ENCODE measurements around the gene LCN12.

LCN12 gene

GRCh38 chr9:136920734-136921231, 31.3 kb upstream of the LCN12 start:
- Histone ChIP-seq H3K9me3 (ENCODE audit: low read length) (no peaks in the 10 kb centered on the region), H3K4me3 (ENCODE audit: low read length) (no peak overlapping the region), H2AFZ (ENCODE audit: low read depth, low read length) (no peak overlapping the region), H3K36me3 (ENCODE audit: insufficient read depth, low read length) (peaks cover 51% of the 10 kb centered on the region), H3K27me3 (ENCODE audit: insufficient read depth, low read length) (no peaks in the 10 kb centered on the region), H3K4me1 (ENCODE audit: insufficient read depth, low read length) (no peaks in the 10 kb centered on the region)

- Histone ChIP-seq H3K36me3 (ENCODE audit: insufficient read depth, low read length) (peaks cover 51% of the 10 kb centered on the region), H2AFZ (ENCODE audit: low read depth, low read length) (no peak overlapping the region), H3K4me3 (ENCODE audit: low read length) (no peak overlapping the region)
Measured at GRCh38 chr9:136921307-136921706, 30.8 kb upstream of the LCN12 start.

GRCh38 chr9:136921718-136922117, 30.4 kb upstream of the LCN12 start:
- no peak overlapping the region for H3K4me3 ChIP-seq (ENCODE audit: low read length)
- no peaks in the 10 kb centered on the region for H3K4me1 ChIP-seq (ENCODE audit: insufficient read depth, low read length)
- no peaks in the 10 kb centered on the region for H3K27me3 ChIP-seq (ENCODE audit: insufficient read depth, low read length)
- no peak overlapping the region for H2AFZ ChIP-seq (ENCODE audit: low read depth, low read length)
- no peaks in the 10 kb centered on the region for H3K9me3 ChIP-seq (ENCODE audit: low read length)
- peaks cover 51% of the 10 kb centered on the region for H3K36me3 ChIP-seq (ENCODE audit: insufficient read depth, low read length)

More at GRCh38 chr9:136921307-136921706, 30.8 kb upstream of the LCN12 start:
- Histone ChIP-seq H3K27me3 (ENCODE audit: insufficient read depth, low read length) (no peaks in the 10 kb centered on the region), H3K9me3 (ENCODE audit: low read length) (no peaks in the 10 kb centered on the region), H3K4me1 (ENCODE audit: insufficient read depth, low read length) (no peaks in the 10 kb centered on the region)

GRCh38 chr9:136922540-136922939, 29.5 kb upstream of the LCN12 start:
- Histone ChIP-seq H3K27me3 (ENCODE audit: insufficient read depth, low read length) (no peaks in the 10 kb centered on the region), H3K4me1 (ENCODE audit: insufficient read depth, low read length) (no peaks in the 10 kb centered on the region), H3K36me3 (ENCODE audit: insufficient read depth, low read length) (peaks cover 47% of the 10 kb centered on the region), H3K9me3 (ENCODE audit: low read length) (no peaks in the 10 kb centered on the region), H2AFZ (ENCODE audit: low read depth, low read length) (no peak overlapping the region), H3K4me3 (ENCODE audit: low read length) (no peak overlapping the region)

GRCh38 chr9:136923881-136924280, 28.2 kb upstream of the LCN12 start:
- no peaks in the 10 kb centered on the region for H3K9me3 ChIP-seq (ENCODE audit: low read length)
- no peaks in the 10 kb centered on the region for H3K27me3 ChIP-seq (ENCODE audit: insufficient read depth, low read length)
- no peaks in the 10 kb centered on the region for H3K4me1 ChIP-seq (ENCODE audit: insufficient read depth, low read length)
- peaks cover 43% of the 10 kb centered on the region for H3K36me3 ChIP-seq (ENCODE audit: insufficient read depth, low read length)
- H3K4me3 ChIP-seq (ENCODE audit: low read length) = no peak overlapping the region
- no peak overlapping the region for H2AFZ ChIP-seq (ENCODE audit: low read depth, low read length)

GRCh38 chr9:136925414-136926153, 26.5 kb upstream of the LCN12 start:
- H2AFZ ChIP-seq (ENCODE audit: low read depth, low read length) = no peak overlapping the region
- H3K4me1 ChIP-seq (ENCODE audit: insufficient read depth, low read length) = no peaks in the 10 kb centered on the region
- H3K27me3 ChIP-seq (ENCODE audit: insufficient read depth, low read length) = no peaks in the 10 kb centered on the region
- H3K4me3 ChIP-seq (ENCODE audit: low read length) = no peak overlapping the region
- H3K9me3 ChIP-seq (ENCODE audit: low read length) = no peaks in the 10 kb centered on the region
- peaks cover 31% of the 10 kb centered on the region for H3K36me3 ChIP-seq (ENCODE audit: insufficient read depth, low read length)

- no peak overlapping the region for H2AFZ ChIP-seq (ENCODE audit: low read depth, low read length)
- H3K36me3 ChIP-seq (ENCODE audit: insufficient read depth, low read length) = peaks cover 26% of the 10 kb centered on the region
- H3K27me3 ChIP-seq (ENCODE audit: insufficient read depth, low read length) = no peaks in the 10 kb centered on the region
- no peaks in the 10 kb centered on the region for H3K4me1 ChIP-seq (ENCODE audit: insufficient read depth, low read length)
- no peak overlapping the region for H3K4me3 ChIP-seq (ENCODE audit: low read length)
- no peaks in the 10 kb centered on the region for H3K9me3 ChIP-seq (ENCODE audit: low read length)
Measured at GRCh38 chr9:136926154-136926704, 25.8 kb upstream of the LCN12 start.

- H3K27me3 ChIP-seq (ENCODE audit: insufficient read depth, low read length) = no peaks in the 10 kb centered on the region
- no peak overlapping the region for H2AFZ ChIP-seq (ENCODE audit: low read depth, low read length)
- H3K4me1 ChIP-seq (ENCODE audit: insufficient read depth, low read length) = no peaks in the 10 kb centered on the region
- no peak overlapping the region for H3K4me3 ChIP-seq (ENCODE audit: low read length)
- H3K9me3 ChIP-seq (ENCODE audit: low read length) = no peaks in the 10 kb centered on the region
- H3K36me3 ChIP-seq (ENCODE audit: insufficient read depth, low read length) = peaks cover 26% of the 10 kb centered on the region
Measured at GRCh38 chr9:136926749-136927148, 25.3 kb upstream of the LCN12 start.

GRCh38 chr9:136927343-136928271, 24.5 kb upstream of the LCN12 start:
- Histone ChIP-seq H3K36me3 (ENCODE audit: insufficient read depth, low read length) (peaks cover 26% of the 10 kb centered on the region), H3K4me3 (ENCODE audit: low read length) (no peak overlapping the region), H3K4me1 (ENCODE audit: insufficient read depth, low read length) (no peaks in the 10 kb centered on the region), H3K9me3 (ENCODE audit: low read length) (no peaks in the 10 kb centered on the region), H3K27me3 (ENCODE audit: insufficient read depth, low read length) (no peaks in the 10 kb centered on the region), H2AFZ (ENCODE audit: low read depth, low read length) (no peak overlapping the region)

- Histone ChIP-seq H3K27me3 (ENCODE audit: insufficient read depth, low read length) (no peaks in the 10 kb centered on the region), H3K4me3 (ENCODE audit: low read length) (no peak overlapping the region), H3K4me1 (ENCODE audit: insufficient read depth, low read length) (no peaks in the 10 kb centered on the region), H2AFZ (ENCODE audit: low read depth, low read length) (no peak overlapping the region), H3K36me3 (ENCODE audit: insufficient read depth, low read length) (peaks cover 26% of the 10 kb centered on the region), H3K9me3 (ENCODE audit: low read length) (peaks cover 4% of the 10 kb centered on the region)
Measured at GRCh38 chr9:136928591-136928990, 23.5 kb upstream of the LCN12 start.

- H3K9me3 ChIP-seq (ENCODE audit: low read length) = peaks cover 4% of the 10 kb centered on the region
- H3K27me3 ChIP-seq (ENCODE audit: insufficient read depth, low read length) = no peaks in the 10 kb centered on the region
- peaks cover 18% of the 10 kb centered on the region for H3K36me3 ChIP-seq (ENCODE audit: insufficient read depth, low read length)
- no peaks in the 10 kb centered on the region for H3K4me1 ChIP-seq (ENCODE audit: insufficient read depth, low read length)
- H2AFZ ChIP-seq (ENCODE audit: low read depth, low read length) = no peak overlapping the region
- no peak overlapping the region for H3K4me3 ChIP-seq (ENCODE audit: low read length)
Measured at GRCh38 chr9:136930014-136930413, 22.1 kb upstream of the LCN12 start.

GRCh38 chr9:136931611-136932130, 20.4 kb upstream of the LCN12 start:
- Histone ChIP-seq H2AFZ (ENCODE audit: low read depth, low read length) (no peak overlapping the region), H3K27me3 (ENCODE audit: insufficient read depth, low read length) (no peaks in the 10 kb centered on the region), H3K36me3 (ENCODE audit: insufficient read depth, low read length) (peaks cover 4% of the 10 kb centered on the region), H3K4me1 (ENCODE audit: insufficient read depth, low read length) (no peaks in the 10 kb centered on the region), H3K9me3 (ENCODE audit: low read length) (peaks cover 4% of the 10 kb centered on the region), H3K4me3 (ENCODE audit: low read length) (no peak overlapping the region)

- Histone ChIP-seq H2AFZ (ENCODE audit: low read depth, low read length) (no peak overlapping the region), H3K9me3 (ENCODE audit: low read length) (peaks cover 6% of the 10 kb centered on the region), H3K36me3 (ENCODE audit: insufficient read depth, low read length) (peaks cover 4% of the 10 kb centered on the region), H3K27me3 (ENCODE audit: insufficient read depth, low read length) (no peaks in the 10 kb centered on the region), H3K4me1 (ENCODE audit: insufficient read depth, low read length) (no peaks in the 10 kb centered on the region), H3K4me3 (ENCODE audit: low read length) (no peak overlapping the region)
Measured at GRCh38 chr9:136934277-136934676, 17.8 kb upstream of the LCN12 start.
